PC-3 (cell line): ENCODE results near the gene CEP104. TPM values are rescaled to one million over a fixed set of nuclear protein-coding genes. Genes with fewer than 3 reads are reported as not detected.

Experiments
- ATAC-seq: fragments of 200-7000 bp; cut with Tn5 transposase; 2 replicates; pipeline ENCODE4 v1.9.1; 2020; ENCODE audit warnings: mild to moderate bottlenecking, moderate library complexity
- BruUV-seq: library from RNA; stranded (reverse); fragments of 400-500 nt; replicated peaks from 2 replicates; lab custom pipeline; 2021; lab: Mats Ljungman, UMichigan
- CTCF ChIA-PET: fragments of 300-600 bp; sonication (Branson Sonifier 250); formaldehyde crosslinking; loops from one replicate; lab custom pipeline; 2022; ENCODE audit warnings: antibody characterized with exemption; lab: Charles Lee
- POLR2A ChIA-PET: fragments of 300-600 bp; sonication (Branson Sonifier 250); formaldehyde crosslinking; loops from one replicate; lab custom pipeline; 2022; ENCODE audit warnings: antibody characterized with exemption; ENCODE audit not compliant: unreplicated experiment; lab: Charles Lee
- DNase-seq: peaks from one replicate; pipeline ENCODE4 v3.0.0-alpha.2; 2015
- H2AFZ ChIP-seq: fragments of 300-600 bp; sonication (generic); 2 replicates; pipeline ENCODE4 v1.6.0; 2016; ENCODE audit warnings: antibody characterized with exemption, low read length
- H3F3A ChIP-seq: fragments of 300-600 bp; sonication (generic); one replicate; pipeline ENCODE4 v1.6.0; 2017; ENCODE audit warnings: antibody characterized with exemption, low read length, control low read depth, mild to moderate bottlenecking; ENCODE audit not compliant: unreplicated experiment
- H3K27ac ChIP-seq: fragments of 300-600 bp; sonication (generic); 2 replicates; pipeline ENCODE4 v1.5.1; 2016; ENCODE audit warnings: mild to moderate bottlenecking, low read length
- H3K27me3 ChIP-seq: fragments of 300-600 bp; sonication (generic); 2 replicates; pipeline ENCODE4 v1.6.1; 2016; ENCODE audit warnings: low read length, mixed read lengths
- H3K36me3 ChIP-seq: fragments of 300-600 bp; sonication (generic); 2 replicates; pipeline ENCODE4 v1.6.1; 2016; ENCODE audit warnings: low read depth, mixed run types, low read length, mixed read lengths
- H3K4me1 ChIP-seq: fragments of 300-600 bp; sonication (generic); 2 replicates; pipeline ENCODE4 v1.5.1; 2016; ENCODE audit warnings: low read length; ENCODE audit not compliant: insufficient read depth
- H3K4me2 ChIP-seq: fragments of 300-600 bp; sonication (generic); 2 replicates; pipeline ENCODE4 v1.6.0; 2016; ENCODE audit warnings: low read length
- H3K4me3 ChIP-seq: fragments of 300-600 bp; sonication (generic); 2 replicates; pipeline ENCODE4 v1.5.1; 2016; ENCODE audit warnings: mild to moderate bottlenecking, low read length, mixed read lengths
- H3K79me2 ChIP-seq: fragments of 300-600 bp; sonication (generic); 2 replicates; pipeline ENCODE4 v1.6.1; 2017; ENCODE audit warnings: low read length, mixed read lengths
- H3K9ac ChIP-seq: fragments of 300-600 bp; sonication (generic); 2 replicates; pipeline ENCODE4 v1.6.0; 2016; ENCODE audit warnings: mild to moderate bottlenecking, low read length
- H3K9me2 ChIP-seq: fragments of 300-600 bp; sonication (generic); replicated peaks from 2 replicates; pipeline ENCODE4 v1.6.1; 2016; ENCODE audit warnings: mixed run types, low read length, mixed read lengths
- H3K9me3 ChIP-seq: fragments of 300-600 bp; sonication (generic); 2 replicates; pipeline ENCODE4 v1.6.1; 2016; ENCODE audit warnings: low read length, mixed read lengths
- H4K20me1 ChIP-seq: fragments of 300-600 bp; sonication (generic); 2 replicates; pipeline ENCODE4 v1.6.1; 2016; ENCODE audit warnings: low read length, mixed read lengths
- EZH2 ChIP-seq: fragments of 300-600 bp; sonication (generic); IDR thresholded peaks from one replicate; pipeline ENCODE4 v1.6.1; 2017; ENCODE audit warnings: antibody characterized with exemption, mild to moderate bottlenecking, low read length; ENCODE audit not compliant: unreplicated experiment
- EZH2phosphoT487 ChIP-seq: fragments of 300-600 bp; sonication (generic); IDR thresholded peaks from 2 replicates; pipeline ENCODE4 v1.6.1; 2018; ENCODE audit warnings: mild to moderate bottlenecking, antibody characterized with exemption, low read length, borderline replicate concordance
- intact Hi-C: fragments of 100-400 bp; cut with micrococcal nuclease; formaldehyde crosslinking; loops from 2 replicates; pipeline ENCODE4 v1.9.0; 2023
- total RNA-seq: library from RNA; depleted of rRNA; stranded (reverse); fragments of >200 nt; gene quantifications from 2 replicates; pipeline ENCODE4 v1.2.3, GENCODE V29; 2014
- TF ChIP-seq, protein P1 (sequence below): fragments of 300-600 bp; sonication (generic); conservative IDR thresholded peaks from 2 replicates; pipeline ENCODE4 v1.5.1; 2017; ENCODE audit warnings: antibody characterized with exemption, low read depth, mild to moderate bottlenecking, low read length

The CEP104 gene
- total RNA-seq, 1 experiment from 2014 or later, result 64.1 TPM

GRCh38 chr1:3816331-3817137 is 40.5 kb downstream of the CEP104 start:
- BruUV-seq, result no TSS peak
- no peaks in the 10 kb centered on the region for H3K9me2 ChIP-seq
- no peaks in the 10 kb centered on the region for H4K20me1 ChIP-seq
- no peak overlapping the region for H3K4me3 ChIP-seq
- H3K27ac ChIP-seq, result no peak overlapping the region
- intact Hi-C loops, result no loop called here
- H3K9me3 ChIP-seq, result no peaks in the 10 kb centered on the region
- no peaks in the 10 kb centered on the region for H3F3A ChIP-seq
- H3K79me2 ChIP-seq, result no peaks in the 10 kb centered on the region
- no peaks in the 10 kb centered on the region for H3K4me1 ChIP-seq
- ATAC-seq (no peak), DNase-seq (no peak)
- ChIA-PET POLR2A (no interaction called here), CTCF (no interaction called here)
- H3K4me2 ChIP-seq, result no peak overlapping the region
- no peak overlapping the region for H2AFZ ChIP-seq
- no peaks in the 10 kb centered on the region for H3K27me3 ChIP-seq
- peaks cover 3% of the 10 kb centered on the region; the same call in 1 of the 2 replicates for H3K36me3 ChIP-seq
- no peak overlapping the region for H3K9ac ChIP-seq
- TF ChIP-seq, protein P1, sequence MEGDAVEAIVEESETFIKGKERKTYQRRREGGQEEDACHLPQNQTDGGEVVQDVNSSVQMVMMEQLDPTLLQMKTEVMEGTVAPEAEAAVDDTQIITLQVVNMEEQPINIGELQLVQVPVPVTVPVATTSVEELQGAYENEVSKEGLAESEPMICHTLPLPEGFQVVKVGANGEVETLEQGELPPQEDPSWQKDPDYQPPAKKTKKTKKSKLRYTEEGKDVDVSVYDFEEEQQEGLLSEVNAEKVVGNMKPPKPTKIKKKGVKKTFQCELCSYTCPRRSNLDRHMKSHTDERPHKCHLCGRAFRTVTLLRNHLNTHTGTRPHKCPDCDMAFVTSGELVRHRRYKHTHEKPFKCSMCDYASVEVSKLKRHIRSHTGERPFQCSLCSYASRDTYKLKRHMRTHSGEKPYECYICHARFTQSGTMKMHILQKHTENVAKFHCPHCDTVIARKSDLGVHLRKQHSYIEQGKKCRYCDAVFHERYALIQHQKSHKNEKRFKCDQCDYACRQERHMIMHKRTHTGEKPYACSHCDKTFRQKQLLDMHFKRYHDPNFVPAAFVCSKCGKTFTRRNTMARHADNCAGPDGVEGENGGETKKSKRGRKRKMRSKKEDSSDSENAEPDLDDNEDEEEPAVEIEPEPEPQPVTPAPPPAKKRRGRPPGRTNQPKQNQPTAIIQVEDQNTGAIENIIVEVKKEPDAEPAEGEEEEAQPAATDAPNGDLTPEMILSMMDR, result no peak
- TF ChIP-seq EZH2phosphoT487 (no peak), EZH2 (no peak)

DNA sequence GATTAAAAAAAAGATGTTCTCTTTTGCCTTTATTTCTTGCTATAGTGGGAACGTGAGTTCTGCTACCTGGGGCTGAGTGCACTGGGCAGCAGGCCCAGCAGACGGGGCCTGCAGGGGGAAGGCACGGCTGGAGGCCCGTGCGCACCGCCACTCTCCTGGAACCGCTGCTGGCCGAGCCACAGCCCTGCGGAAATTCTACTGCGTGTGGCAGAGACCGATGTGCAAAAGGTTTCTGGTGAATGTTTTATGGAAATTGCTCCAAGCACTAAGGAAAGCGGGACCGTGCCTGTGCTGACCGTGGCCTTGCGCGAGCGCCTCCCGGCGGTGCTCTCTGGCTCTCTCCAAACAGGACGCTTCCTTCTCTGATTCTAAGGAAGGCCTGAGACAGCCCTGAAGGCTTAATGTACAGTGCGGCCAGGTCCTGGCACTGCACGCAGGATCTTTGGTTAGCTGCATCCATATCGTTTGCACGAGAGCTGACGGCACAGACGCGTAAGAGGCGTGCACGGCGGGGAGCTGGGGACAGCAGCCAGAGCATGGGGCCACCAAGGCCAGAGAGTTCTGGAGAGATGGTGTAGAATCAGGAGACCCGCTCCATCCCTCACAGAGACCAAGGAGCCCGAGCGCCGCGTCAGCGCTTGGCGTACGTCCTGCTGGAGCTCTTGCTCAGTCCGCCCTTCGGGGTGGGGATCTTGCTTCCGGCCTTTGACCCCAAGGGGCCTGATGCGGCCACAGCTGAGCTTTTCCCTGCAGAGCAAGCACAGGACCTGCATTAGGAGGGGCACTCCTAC is 42.0 kb downstream of the CEP104 start:
- BruUV-seq, result no TSS peak
- H3K9ac ChIP-seq, result no peak overlapping the region
- CTCF ChIA-PET, result no interaction called here
- POLR2A ChIA-PET, result no interaction called here
- no peaks in the 10 kb centered on the region for H3K4me1 ChIP-seq
- H3K4me3 ChIP-seq, result no peak overlapping the region
- no peak for TF ChIP-seq EZH2
- TF ChIP-seq, protein P1, result no peak
- no peak for TF ChIP-seq EZH2phosphoT487
- no peak overlapping the region for H2AFZ ChIP-seq
- DNase-seq (no peak), ATAC-seq (no peak)
- intact Hi-C loops, result no loop called here
- H3K36me3 ChIP-seq, result 0 out of 2 replicates have a peak, but pooled peaks cover 3% of the 10 kb centered on the region
- no peak overlapping the region for H3K27ac ChIP-seq
- H3K27me3 ChIP-seq, result no peaks in the 10 kb centered on the region
- H3F3A ChIP-seq, result no peaks in the 10 kb centered on the region
- no peaks in the 10 kb centered on the region for H4K20me1 ChIP-seq
- no peaks in the 10 kb centered on the region for H3K9me3 ChIP-seq
- H3K9me2 ChIP-seq, result no peaks in the 10 kb centered on the region
- no peaks in the 10 kb centered on the region for H3K79me2 ChIP-seq
- H3K4me2 ChIP-seq, result no peak overlapping the region
